Keratinocyte (primary cell): ENCODE data around the gene ATF4.

Experiments
- EZH2 ChIP-seq: IDR thresholded peaks from one replicate; pipeline ENCODE4 v1.6.1; 2012; ENCODE audit warnings: inconsistent platforms, mild to moderate bottlenecking, low read length, moderate library complexity
- TF ChIP-seq, protein P1 (sequence below), 3 experiments: IDR thresholded peaks in 1 of 3; conservative IDR thresholded peaks in 1 of 3; optimal IDR thresholded peaks in 1 of 3; 2 replicates in 2 of 3; 3 replicates in 1 of 3; pipeline versions ENCODE3 to v1.5.1; 2011; ENCODE audit warnings: low read length in 3 of 3, mild to moderate bottlenecking in 3 of 3, moderate library complexity in 2 of 3, control low read depth in 1 of 3, inconsistent platforms in 1 of 3; ENCODE audit not compliant: insufficient read depth in 2 of 3; ENCODE audit errors: extremely low read depth in 1 of 3

DNA sequence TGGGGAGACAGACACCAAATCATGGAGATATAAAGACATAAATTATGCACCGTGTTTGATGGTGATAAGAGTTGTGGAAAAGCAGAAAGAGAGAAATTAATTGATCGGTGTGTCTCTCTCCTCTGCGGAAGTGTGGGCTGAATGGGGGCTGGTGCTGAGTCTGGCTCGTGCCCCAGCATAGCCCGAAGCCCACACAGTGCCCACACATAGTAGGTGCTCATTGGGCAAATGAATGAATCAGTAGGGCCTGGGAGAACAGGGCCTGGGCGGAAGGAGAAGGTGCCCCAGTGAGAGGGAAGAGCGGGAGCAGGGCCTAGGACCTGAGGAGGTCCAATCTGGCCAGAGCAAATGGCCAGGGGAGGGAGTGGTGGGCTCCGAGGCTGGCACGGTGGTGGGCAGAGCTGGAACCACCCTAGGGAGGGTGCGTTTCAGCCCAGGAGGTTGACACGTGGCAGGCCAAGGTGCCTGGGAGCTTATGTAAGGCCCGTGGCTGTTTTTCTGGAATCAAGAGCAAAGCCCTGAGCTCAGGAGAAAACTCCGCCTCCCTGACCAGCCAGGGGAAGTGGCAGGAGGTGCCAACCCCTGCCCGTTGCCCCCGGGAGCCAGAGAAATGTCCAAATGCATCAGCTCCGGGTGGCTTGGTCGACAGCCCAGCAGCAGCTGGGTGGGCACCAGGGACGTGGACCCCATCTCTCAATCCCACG is 48.1 kb downstream of the ATF4 start:
- TF ChIP-seq, protein P1, sequence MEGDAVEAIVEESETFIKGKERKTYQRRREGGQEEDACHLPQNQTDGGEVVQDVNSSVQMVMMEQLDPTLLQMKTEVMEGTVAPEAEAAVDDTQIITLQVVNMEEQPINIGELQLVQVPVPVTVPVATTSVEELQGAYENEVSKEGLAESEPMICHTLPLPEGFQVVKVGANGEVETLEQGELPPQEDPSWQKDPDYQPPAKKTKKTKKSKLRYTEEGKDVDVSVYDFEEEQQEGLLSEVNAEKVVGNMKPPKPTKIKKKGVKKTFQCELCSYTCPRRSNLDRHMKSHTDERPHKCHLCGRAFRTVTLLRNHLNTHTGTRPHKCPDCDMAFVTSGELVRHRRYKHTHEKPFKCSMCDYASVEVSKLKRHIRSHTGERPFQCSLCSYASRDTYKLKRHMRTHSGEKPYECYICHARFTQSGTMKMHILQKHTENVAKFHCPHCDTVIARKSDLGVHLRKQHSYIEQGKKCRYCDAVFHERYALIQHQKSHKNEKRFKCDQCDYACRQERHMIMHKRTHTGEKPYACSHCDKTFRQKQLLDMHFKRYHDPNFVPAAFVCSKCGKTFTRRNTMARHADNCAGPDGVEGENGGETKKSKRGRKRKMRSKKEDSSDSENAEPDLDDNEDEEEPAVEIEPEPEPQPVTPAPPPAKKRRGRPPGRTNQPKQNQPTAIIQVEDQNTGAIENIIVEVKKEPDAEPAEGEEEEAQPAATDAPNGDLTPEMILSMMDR (optimal IDR thresholded peaks at IDR 0.05 in 1 of 3, IDR thresholded peaks at IDR 0.05 in 1 of 3, conservative IDR thresholded peaks at IDR 0.05 in 1 of 3; ENCODE audit: extremely low read depth in 1 of 3, insufficient read depth in 2 of 3, low read length in 3 of 3): no peak
- TF ChIP-seq EZH2: no peak
